Measurements from ENCODE around the gene ADGRG1.

ADGRG1 gene

DNA sequence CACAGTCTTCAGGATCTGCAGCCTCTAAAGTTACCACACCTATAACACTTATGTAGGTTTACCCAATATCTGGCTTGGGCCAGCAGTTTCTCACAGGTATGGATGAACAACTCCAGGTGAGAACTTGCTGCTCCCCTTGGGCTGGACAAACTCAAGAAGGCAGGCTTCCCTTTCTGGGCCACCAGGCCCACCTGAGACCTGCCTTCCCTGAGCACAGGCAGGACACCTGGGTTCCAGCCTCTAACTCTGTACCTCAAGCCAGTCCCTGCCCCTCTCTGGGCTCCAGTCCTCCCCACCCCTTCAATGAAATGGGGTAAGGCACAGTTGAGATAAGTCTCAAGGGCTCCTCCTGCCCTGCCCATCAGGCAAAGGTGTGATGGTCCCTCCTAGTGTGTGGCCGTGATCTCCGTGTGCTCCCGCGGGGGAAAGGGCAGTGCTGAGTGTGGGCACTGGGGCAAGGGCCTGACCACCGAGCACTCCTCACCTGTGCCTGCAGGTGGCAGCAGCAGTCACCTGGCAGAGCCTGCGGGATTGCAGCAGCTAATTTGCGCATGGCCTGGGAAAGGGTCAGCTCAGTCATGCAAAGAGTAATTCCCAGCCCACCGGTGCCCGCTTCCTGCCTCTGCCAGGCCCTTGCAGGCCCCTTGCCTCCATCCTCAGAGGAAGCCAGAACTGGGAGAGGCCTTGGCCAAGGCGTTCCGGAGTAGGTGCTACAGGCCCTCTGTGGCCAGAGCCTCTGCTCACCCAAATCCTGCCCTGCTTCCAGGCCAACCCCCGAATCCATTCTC, 28.2 kb upstream of the ADGRG1 start:
- Mint-ChIP-seq H3K27ac (peak overlapping the region; percentile 92), H3K4me1 (peaks cover 75% of the 10 kb centered on the region)
- DNase-seq (ENCODE audit: low spot score in 2 of 2): no peak

DNA sequence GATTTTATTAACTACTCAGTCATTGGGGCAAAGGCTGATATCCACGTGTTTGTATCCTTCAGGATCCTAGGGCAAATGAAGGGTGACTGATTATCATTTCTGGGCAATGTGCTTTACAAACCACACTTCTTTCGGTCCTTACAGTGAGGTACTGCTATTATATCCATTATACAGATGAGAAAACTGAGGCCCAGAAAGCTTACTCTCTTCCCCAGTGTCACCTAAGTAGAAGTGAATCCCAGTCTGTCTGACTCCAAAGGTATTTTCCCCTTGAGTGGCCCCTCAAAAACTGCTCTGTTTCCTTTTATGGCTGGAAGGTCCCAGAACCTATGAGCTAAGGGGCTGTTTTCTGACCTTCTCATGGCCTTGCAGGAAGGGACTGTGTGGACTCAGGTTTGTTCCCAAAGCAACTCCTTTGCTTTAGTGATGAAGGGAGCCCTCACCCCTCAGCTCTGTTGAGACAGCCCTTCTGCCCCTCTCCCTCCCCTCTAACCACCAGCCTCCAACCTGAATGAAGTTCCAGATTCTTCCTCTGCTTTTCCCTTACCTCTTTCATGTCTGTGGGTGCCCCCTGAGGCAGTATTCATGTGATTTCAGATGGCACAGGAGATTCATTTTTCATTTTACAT, 27.4 kb upstream of the ADGRG1 start:
- H3K4me3 Mint-ChIP-seq: peak overlapping the region; percentile 54

More for the DNA sequence above, 28.2 kb upstream of the ADGRG1 start:
- Mint-ChIP-seq H3K36me3 (peaks cover 90% of the 10 kb centered on the region), H3K9me3 (peaks cover 16% of the 10 kb centered on the region), H3K4me3 (peak overlapping the region; percentile 54)
- ATAC-seq: no peak

DNA sequence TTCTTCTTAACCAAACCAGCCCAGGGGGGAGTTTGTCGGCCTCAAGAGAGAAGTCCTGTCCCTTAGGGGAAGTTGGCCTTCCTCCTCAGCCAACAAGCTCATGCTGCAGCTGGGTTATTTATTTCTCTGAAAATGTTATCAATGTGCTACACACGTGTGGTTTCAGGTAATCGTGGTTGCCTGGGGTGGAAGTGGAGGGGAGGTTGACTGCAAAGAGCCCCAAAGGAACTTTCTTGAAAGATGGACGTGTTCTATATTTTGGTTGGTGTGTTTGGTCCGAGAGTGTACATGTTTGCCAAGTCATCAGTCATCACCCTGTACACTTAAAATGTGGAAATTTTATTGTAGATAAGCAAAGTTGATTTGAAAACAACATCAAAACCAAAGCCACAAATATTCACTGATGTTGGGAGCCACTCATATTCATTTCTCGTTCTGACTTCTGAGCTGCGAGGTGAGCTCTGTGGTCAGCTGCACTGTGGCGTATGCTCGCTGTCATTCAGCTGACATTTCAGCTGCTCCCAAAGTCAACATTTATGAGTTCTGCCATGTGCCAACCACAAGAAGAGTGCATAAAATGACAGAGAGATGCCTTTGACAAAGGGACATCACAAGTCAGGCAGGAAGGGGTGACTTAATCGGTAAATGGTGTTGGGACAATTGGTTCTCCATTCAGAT, 26.5 kb upstream of the ADGRG1 start:
- H3K9me3 Mint-ChIP-seq: peaks cover 12% of the 10 kb centered on the region
- peaks cover 83% of the 10 kb centered on the region for H3K36me3 Mint-ChIP-seq
- peak in 1 of 2 donors; percentile 85 for DNase-seq (ENCODE audit: low spot score in 2 of 2)
- H3K4me1 Mint-ChIP-seq: peaks cover 82% of the 10 kb centered on the region
- peak overlapping the region; percentile 92 for H3K27ac Mint-ChIP-seq
- peak overlapping the region; percentile 54 for H3K4me3 Mint-ChIP-seq
- ATAC-seq: peak; percentile 97

More for the DNA sequence above, 27.4 kb upstream of the ADGRG1 start:
- no peak for ATAC-seq
- Mint-ChIP-seq H3K9me3 (peaks cover 12% of the 10 kb centered on the region), H3K4me1 (peaks cover 77% of the 10 kb centered on the region), H3K27ac (peak overlapping the region; percentile 92), H3K36me3 (peaks cover 89% of the 10 kb centered on the region)
- DNase-seq (ENCODE audit: low spot score in 2 of 2): no peak

DNA sequence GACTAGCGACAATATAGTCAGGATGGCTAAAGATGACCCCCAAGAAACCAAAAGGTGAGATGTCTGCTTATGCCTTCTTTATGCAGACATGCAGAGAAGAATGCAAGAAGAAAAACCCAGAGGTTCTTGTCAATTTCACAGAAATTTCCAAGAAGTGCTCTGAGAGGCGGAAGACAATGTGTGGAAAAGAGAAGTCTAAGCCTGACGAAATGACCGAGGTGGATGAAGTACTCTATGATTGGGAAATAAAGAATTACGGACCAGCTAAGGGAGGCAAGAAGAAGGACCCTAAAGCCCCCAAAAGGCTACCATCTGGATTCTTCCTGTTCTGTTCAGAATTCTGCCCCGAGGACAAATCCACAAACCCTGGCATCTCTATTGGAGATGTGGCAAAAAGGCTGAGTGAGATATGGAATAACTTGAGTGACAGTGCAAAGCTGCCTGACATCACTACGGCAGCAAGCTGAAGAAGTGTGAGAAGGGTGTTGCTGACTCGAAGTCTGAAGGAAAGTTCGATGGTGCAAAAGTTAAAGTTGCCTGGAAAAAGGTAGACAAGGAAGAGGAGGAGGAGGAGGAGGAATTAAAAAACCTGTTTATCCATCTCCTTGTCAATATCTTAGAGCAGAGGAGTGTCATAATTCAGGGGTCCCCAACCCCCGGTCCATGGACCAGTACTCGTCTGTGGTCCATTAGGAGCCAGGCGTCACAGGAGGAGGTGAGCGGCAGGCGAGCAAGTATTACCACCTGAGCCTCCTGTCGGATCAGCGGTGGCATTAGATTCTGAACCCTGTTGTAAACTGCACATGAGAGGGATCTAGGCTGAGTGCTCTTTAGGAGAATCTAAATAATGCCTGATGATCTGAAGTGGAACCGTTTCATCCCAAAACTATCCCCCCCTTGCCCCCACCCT, 25.1 kb upstream of the ADGRG1 start:
- DNase-seq (ENCODE audit: low spot score in 2 of 2) (no peak), ATAC-seq (no peak)
- peak overlapping the region; percentile 67 for H3K27ac Mint-ChIP-seq
- peaks cover 3% of the 10 kb centered on the region for H3K9me3 Mint-ChIP-seq
- peaks cover 78% of the 10 kb centered on the region for H3K4me1 Mint-ChIP-seq
- H3K36me3 Mint-ChIP-seq: peaks cover 73% of the 10 kb centered on the region
- H3K4me3 Mint-ChIP-seq: no peak overlapping the region

DNA sequence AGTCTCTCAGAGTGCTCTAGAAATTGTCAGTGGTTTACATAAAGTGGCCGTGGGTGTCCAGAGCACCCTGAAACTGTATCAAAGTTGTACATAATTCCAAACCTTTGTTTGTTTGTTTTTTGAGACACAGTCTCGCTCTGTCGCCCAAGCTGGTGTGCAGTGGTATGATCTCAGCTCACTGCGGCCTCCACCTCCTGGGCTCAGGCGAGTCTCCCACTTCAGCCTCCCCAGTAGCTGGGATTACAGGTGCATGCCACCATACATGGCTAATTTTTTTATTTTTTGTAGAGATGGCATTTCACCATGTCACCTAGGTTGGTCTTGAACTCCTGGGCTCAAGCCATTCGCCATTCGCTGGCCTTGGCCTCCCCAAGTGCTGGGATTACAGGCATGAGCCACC, 24.3 kb upstream of the ADGRG1 start:
- DNase-seq (ENCODE audit: low spot score in 2 of 2): no peak
- H3K4me3 Mint-ChIP-seq: no peak overlapping the region
- no peaks in the 10 kb centered on the region for H3K9me3 Mint-ChIP-seq
- no peak overlapping the region for H3K27ac Mint-ChIP-seq
- no peak for ATAC-seq
- H3K36me3 Mint-ChIP-seq: peaks cover 65% of the 10 kb centered on the region
- peaks cover 81% of the 10 kb centered on the region for H3K4me1 Mint-ChIP-seq

DNA sequence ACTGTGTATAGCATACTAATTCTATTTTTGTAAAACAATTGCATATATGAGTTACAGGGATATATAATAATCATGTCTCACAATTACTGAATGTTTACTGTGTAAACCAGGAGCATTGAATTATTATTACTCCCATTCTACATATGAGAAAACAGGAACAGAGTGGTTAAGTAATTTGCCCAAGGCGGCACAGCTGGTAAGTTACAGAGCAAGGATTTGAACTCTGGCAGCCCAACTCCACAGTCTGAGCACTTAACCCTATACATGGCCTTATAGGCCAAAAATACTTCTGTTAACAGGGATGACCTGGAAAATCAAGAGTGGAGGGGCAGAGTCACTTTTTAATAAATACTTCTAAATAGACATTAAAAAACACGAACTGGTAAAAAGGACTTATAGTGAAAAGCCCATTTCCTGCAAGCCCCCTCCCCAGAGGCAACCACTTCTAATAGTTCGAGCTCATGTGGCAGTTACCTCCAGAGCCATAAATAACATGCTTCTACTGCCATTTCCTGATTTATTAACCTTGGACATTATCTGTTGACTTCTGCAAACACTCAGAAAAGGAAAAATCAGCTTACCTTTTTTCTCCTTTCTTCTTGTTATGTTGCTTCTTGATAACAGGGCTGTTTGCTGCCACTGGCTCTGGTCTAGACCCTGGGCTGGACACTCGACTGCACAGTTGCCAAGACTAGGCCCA, 22.1 kb upstream of the ADGRG1 start:
- ATAC-seq (no peak), DNase-seq (ENCODE audit: low spot score in 2 of 2) (no peak)
- H3K27ac Mint-ChIP-seq: peak overlapping the region; percentile 97
- H3K9me3 Mint-ChIP-seq: peaks cover under 1% of the 10 kb centered on the region
- H3K36me3 Mint-ChIP-seq: peaks cover 65% of the 10 kb centered on the region
- H3K4me1 Mint-ChIP-seq: peaks cover 84% of the 10 kb centered on the region
- H3K4me3 Mint-ChIP-seq: no peak overlapping the region

DNA sequence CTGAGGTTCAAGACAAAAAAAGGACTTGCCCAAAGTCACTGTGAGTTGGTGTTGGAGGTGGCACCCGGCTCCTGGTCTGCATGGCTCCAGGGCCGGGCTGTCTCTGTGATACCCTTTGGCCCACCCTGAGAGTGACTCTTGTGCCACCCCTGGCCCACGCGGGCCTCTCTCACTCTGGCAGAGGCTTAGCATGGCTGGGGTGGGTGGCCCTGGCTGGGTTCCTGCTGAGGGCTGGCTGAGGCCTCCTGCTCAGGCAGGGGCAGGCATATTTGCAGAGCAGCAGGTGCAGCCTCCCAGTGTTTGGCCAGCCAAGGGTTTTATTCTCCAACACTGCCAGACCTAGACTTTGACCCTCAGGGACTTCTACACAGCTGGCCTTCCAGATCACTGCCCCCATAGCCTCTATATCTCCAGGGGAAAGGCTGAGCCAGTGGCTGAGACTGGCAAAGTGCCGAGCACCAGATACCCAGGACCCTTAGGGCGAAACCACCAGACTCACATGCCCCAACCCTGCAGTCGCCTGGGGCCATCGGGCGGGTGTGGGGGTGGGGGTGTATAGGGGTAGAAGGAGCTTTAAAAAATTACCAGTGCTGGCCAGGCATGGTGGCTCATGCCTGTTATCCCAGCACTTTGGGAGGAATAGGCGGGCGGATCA, 21.5 kb upstream of the ADGRG1 start:
- no peak for ATAC-seq
- no peak for DNase-seq (ENCODE audit: low spot score in 2 of 2)
- Mint-ChIP-seq H3K4me1 (peaks cover 84% of the 10 kb centered on the region), H3K27ac (peak overlapping the region; percentile 97), H3K36me3 (peaks cover 62% of the 10 kb centered on the region), H3K4me3 (no peak overlapping the region), H3K9me3 (peaks cover 3% of the 10 kb centered on the region)

DNA sequence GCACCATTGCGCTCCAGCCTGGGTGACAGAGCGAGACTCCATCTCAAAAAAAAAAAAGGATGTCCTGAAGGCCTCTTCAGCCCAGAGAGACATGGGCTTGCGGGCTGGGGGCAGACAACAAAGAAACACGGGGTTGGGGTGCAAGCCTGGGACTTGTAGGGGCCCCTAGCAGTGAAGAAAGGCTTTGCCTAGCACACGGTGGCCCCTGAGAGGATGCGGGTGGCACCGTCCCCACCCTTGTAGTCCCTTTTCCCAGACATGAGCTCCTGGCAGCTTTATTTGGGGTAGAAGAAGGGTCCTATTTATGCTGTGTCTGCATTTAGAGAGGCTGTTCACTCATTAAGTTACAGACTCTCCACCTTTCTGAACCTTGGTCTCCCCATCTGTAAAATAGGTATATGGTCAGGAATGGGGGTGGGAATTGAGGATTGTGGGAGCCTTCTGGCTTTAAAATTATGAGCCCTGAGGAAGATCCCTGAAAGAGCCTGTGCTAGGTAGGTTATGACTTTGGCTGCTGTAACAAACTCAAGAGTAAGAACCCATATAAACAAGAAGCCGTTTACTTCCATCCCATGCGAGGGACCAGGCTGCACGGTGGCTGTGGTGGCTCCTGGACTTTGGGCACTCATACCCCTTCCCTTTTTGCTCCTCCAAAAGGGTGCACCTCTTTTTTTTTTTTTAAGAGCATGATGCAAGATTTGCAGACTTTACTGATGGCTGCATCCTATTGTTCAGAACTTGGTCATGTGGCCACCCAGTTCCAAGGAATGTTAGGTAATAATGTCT, 20.6 kb upstream of the ADGRG1 start:
- Mint-ChIP-seq H3K36me3 (peaks cover 54% of the 10 kb centered on the region), H3K9me3 (peaks cover 3% of the 10 kb centered on the region), H3K27ac (peak overlapping the region; percentile 97), H3K4me3 (no peak overlapping the region), H3K4me1 (peaks cover 80% of the 10 kb centered on the region)
- ATAC-seq (no peak), DNase-seq (ENCODE audit: low spot score in 2 of 2) (no peak)

DNA sequence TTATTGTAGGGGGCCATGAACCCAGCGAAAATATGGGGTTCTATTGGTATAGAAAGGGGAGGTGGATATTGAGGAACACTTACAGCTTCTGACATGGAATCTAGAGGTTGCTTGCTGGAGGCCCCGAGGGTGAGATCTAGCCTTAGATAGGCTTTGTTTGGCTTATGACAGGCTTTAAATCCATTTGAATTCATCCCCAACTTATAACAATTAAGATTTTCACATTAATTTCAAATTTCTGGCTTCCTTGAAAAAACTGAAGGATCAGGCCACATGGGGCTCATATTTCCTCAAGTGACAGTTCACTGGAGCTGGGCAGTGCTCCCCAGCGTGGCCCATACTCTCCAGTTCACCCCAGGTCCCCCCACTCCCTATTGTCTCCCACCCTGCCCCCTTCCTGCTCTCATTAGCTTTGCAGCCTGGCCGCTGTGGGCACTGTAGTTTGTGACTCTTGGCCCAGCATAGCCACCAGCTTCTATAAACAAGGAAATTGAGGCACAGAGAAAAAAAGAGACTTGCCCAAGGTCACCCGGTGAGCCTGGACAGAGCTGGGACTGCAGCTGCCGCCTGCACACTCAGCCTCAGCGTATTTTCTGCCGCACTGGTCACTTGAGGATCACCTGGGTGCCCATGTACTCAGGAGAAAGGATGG, 19.8 kb upstream of the ADGRG1 start:
- peak overlapping the region; percentile 63 for H3K4me3 Mint-ChIP-seq
- H3K4me1 Mint-ChIP-seq: peaks cover 80% of the 10 kb centered on the region
- ATAC-seq: no peak
- DNase-seq (ENCODE audit: low spot score in 2 of 2): no peak
- peaks cover 3% of the 10 kb centered on the region for H3K9me3 Mint-ChIP-seq
- peak overlapping the region; percentile 97 for H3K27ac Mint-ChIP-seq
- H3K36me3 Mint-ChIP-seq: peaks cover 54% of the 10 kb centered on the region

DNA sequence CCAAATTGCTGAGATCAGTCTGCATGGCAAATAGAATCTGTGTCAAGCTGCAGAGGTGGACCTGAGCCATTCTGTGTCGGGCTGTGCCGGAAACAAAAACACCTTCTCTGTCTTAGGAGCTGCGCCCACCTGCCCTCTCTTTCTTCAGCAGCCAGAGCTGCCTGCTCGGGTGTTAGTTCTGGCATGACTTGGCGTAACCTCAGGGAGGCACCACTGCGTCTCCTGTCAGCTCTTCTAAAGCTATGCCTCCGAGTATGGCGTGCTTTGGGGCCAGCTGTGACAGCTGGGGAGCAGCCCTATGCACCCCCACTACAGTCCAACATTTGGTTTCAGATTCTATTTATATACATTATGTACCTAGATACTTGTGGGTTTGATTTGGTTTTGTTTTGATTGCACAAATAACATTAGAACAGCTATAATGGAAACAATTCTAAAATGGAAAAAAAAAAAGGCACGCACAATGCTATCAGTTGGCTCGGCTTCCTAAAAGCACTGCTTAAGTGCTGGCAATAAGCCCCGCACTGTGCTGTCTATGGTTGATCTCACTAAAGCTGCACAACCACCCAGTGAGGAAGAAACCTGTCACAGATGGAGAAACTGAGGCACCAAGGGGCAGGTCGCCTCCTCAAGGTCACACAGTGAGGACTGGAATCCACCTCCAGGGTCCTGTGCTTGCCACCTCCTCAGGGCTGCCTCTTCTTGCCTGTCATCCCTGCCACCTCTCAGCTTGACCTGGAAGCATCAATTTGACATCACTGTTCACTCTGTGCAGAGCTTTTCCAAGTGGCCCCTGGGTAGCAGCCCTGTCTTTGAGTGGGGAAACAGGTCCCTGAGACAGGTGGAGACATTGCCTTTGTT, 18.7 kb upstream of the ADGRG1 start:
- DNase-seq (ENCODE audit: low spot score in 2 of 2) (peak; percentile 61 to 91), ATAC-seq (peak; percentile 96)
- Mint-ChIP-seq H3K4me1 (peaks cover 89% of the 10 kb centered on the region), H3K36me3 (peaks cover 56% of the 10 kb centered on the region), H3K9me3 (peaks cover 3% of the 10 kb centered on the region), H3K27ac (peak overlapping the region; percentile 97), H3K4me3 (peak overlapping the region; percentile 63)

DNA sequence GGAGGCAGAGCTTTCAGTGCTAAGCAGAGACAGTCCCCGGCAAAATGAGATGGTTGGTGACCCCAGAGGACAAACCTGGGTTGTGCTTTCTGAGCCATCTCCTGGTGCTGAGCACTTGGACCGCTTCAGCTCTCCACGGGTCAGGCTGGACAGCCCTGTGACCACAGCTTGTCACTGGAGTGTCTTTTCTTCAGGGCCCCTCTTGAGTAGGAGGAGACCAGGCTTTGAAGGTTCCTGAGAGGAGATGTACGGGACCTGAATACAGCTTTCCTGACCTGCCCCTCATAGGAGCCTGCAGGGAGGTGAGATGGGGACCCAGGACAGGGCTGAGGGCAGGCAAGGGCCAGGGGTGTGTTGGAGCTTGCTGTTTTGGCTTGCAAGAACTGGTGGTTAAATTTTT, 17.8 kb upstream of the ADGRG1 start:
- no peak for DNase-seq (ENCODE audit: low spot score in 2 of 2)
- Mint-ChIP-seq H3K4me3 (peak overlapping the region; percentile 63), H3K27ac (peak overlapping the region; percentile 97), H3K9me3 (peaks cover 3% of the 10 kb centered on the region), H3K4me1 (peaks cover 88% of the 10 kb centered on the region), H3K36me3 (peaks cover 52% of the 10 kb centered on the region)
- no peak for ATAC-seq

DNA sequence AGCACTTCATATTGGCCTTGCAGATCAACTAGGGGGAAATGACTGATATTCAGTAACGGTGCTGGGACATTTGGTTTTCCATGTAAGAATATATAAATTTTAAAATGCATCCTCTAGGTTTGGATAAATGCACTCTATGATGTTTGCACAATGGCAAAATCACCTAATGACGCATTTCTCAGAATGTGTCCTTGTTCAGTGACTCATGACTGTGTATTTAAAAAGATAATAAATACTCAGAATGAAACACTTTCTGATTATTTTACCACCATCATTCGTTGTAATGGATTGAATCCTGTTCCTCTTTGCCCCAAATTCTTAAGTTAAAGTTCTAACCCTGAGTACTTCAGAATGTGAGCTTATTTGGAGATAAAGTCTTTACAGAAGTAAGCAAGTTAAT, 17.2 kb upstream of the ADGRG1 start:
- H3K4me1 Mint-ChIP-seq: peaks cover 82% of the 10 kb centered on the region
- peak; percentile 22 for ATAC-seq

More for the DNA sequence above, 17.2 kb upstream of the ADGRG1 start:
- peaks cover 3% of the 10 kb centered on the region for H3K9me3 Mint-ChIP-seq
- peak overlapping the region; percentile 97 for H3K27ac Mint-ChIP-seq
- peaks cover 47% of the 10 kb centered on the region for H3K36me3 Mint-ChIP-seq
- DNase-seq (ENCODE audit: low spot score in 2 of 2): no peak
- peak overlapping the region; percentile 63 for H3K4me3 Mint-ChIP-seq

All from stimulated activated effector memory CD8-positive, alpha-beta T cell treated with anti-CD3 and anti-CD28 coated beads, Interleukin-12 subunit alpha, Interleukin-12 subunit beta, amount 100 ng/mL, for 72 hours (primary cell).